ENCODE data around the gene NCAPD2.
A peak's percentile ranks its signal among the peaks of the same experiment; 100 is the strongest.

GRCh38 chr12:6540181-6540877, 46.4 kb downstream of the NCAPD2 start:
- TF ChIP-seq CTCF (IDR thresholded peaks at IDR 0.05) (peak in 1 of 4 experiments; percentile 11), POLR2A (IDR thresholded peaks at IDR 0.05) (peak; percentile 52), POLR2AphosphoS5 (IDR thresholded peaks at IDR 0.05) (peak; percentile 88)
